DMS114 treated with DMSO at 0.1 percent for 48 hours (cell line): ENCODE results near the gene OPA3.

Experiments
- DNase-seq: peaks from one replicate; lab custom pipeline; 2025; ENCODE audit not compliant: unreplicated experiment; lab: John Stamatoyannopoulos, UW

OPA3 gene

GRCh38 chr19:45505996-45506245, 78.7 kb downstream of the OPA3 start:
- DNase-seq = no peak

DNA sequence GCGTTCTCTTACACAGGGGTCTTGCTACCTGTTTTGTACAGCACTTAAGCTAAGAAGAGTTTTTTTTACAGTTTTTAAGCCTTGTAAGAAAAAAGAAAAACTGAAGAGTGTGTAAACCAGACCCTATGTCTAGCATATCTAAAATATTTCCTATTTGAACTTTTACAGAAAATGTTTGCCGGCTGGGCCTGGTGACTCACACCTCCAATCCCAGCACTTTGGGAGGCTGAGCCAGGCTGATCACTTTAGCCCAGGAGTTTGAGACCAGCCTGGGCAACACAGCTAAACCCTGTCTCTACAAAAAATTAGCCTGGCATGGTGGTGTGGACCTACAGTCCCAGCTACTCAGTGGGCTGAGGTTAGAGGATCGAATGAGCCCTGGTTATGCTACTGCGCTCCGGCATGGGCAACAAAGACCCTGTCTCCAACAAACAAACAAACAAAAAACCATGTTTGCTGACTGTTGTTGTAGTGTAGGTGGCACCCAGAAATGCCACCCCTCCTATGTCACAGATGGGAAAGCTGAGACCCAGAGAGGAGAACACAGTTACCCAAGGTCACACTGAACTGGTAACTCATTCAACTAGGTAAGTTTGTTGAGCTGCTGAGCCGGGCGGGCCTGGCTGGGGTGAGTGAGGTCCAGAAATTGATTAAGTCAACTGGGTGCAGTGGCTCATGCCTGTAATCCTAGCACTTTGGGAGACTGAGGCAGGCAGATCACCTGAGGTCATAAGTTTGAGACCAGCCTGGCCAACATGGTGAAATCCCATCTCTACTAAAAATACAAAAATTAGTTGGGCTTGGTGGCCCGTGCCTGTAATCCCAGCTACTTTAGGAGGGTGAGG, 79.2 kb downstream of the OPA3 start:
- DNase-seq = no peak

GRCh38 chr19:45503909-45504308, 80.7 kb downstream of the OPA3 start:
- DNase-seq = no peak

- no peak for DNase-seq
Measured at GRCh38 chr19:45502111-45502510, 82.5 kb downstream of the OPA3 start.

DNA sequence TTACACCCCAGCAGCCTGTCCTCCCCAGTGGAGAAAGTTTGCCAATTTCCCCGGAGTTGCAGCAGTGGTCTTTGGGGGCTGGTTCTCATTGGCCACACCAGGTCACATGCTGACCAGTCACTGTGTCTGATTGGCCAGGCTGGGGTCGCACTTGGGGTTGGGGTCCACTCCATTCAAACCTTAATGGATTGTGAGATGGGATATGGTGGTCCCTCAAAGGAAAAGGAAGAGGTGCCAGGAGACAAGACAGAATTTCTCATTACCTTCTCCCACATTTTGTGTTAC, 82.9 kb downstream of the OPA3 start:
- DNase-seq = no peak

DNA sequence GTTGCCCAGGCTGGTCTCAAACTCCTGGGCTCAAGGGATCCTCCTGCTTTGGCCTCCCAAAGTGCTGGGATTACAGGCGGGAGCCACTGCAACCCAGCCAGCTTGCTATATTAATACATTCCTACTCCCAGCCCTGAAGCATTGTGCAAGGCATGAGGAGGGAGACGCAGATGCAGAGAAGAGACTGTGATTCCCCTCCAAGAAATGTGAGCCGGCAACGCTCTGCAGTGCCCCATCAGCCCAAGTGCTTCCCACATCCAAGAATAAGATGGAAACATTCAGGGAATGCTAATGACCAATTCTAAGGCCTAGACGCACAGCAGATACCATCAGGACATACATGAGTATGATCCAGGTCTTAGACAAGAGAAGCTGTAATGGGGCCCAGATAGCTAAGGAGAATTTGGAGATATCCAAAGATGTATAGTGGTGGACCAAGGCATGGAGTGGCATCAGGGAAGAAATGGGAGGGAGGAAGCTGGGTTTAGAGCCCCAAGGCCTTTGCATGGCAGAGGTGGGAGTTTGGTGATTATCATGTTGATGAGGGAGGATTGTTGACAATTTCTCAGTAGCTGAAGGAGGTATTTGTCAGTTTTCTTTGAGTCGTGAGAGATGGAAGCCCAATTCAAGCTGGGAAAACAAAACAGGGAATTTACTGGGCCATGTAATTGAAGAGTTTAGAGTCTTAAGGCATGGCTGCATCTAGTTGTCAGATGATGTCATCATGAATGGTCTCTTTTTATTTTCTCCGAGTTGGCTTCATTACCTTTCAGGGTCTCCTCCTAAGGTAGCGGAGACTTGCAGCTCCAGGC, 83.5 kb downstream of the OPA3 start:
- DNase-seq = no peak

- DNase-seq = no peak
Measured at GRCh38 chr19:45499196-45500180, 85.1 kb downstream of the OPA3 start.

DNA sequence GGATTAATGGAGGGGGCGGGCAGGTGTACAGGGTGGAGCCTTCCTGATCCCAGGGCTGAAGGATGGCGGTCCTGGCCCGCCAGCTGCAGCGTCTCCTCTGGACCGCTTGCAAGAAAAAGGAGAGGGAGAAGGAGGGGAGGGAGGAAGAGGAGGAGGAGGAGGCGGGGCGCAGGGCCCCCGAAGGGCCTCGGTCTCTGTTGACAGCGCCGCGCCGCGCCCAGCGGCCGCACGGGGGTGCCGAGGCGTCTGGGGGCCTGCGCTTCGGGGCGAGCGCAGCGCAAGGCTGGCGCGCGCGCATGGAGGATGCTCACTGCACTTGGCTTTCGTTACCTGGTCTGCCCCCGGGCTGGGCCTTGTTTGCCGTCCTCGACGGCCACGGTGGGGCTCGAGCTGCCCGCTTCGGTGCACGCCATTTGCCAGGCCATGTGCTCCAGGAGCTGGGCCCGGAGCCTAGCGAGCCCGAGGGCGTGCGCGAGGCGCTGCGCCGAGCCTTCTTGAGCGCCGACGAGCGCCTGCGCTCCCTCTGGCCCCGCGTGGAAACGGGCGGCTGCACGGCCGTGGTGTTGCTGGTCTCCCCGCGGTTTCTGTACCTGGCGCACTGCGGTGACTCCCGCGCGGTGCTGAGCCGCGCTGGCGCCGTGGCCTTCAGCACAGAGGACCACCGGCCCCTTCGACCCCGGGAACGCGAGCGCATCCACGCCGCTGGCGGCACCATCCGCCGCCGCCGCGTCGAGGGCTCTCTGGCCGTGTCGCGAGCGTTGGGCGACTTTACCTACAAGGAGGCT, 86.0 kb downstream of the OPA3 start, which contains the start of gene PPM1N:
Gene PPM1N (plus strand): TSS at position 33 of the 785 bp plus-strand sequence. CDS start 30 bp downstream, at position 63.
- no peak for DNase-seq

- DNase-seq = no peak
Measured at GRCh38 chr19:45497791-45498190, 86.8 kb downstream of the OPA3 start.

DNA sequence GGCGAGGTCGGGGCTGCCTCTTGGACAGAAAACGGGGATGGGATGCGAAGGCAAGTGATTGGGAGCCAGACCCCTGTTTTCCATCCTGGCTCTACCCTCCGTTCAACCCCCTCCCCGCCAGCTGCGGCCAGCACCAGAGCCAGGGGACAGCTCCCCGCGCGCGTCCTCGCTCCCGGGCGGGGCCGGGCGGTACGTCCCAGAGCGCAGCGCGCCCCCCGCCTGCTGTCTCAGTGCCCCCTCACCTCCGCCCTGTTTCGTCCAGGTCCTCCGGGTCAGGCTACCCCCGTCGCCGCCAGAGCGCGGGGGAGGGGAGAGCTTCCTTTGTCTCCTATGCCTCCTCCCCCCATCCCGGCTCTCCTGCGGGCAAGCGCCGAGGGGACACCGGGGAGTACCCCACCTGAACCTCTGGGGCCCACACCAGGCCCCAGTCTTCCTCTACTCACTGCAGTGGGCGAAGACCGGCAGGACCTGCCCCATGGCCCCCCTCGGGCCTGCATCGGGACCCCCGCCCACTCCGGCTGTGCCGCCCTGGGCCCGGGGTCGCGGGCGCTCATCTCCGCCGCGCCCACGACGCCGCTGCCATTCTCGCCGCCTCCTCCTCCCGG, 88.2 kb downstream of the OPA3 start:
- DNase-seq = no peak

DNA sequence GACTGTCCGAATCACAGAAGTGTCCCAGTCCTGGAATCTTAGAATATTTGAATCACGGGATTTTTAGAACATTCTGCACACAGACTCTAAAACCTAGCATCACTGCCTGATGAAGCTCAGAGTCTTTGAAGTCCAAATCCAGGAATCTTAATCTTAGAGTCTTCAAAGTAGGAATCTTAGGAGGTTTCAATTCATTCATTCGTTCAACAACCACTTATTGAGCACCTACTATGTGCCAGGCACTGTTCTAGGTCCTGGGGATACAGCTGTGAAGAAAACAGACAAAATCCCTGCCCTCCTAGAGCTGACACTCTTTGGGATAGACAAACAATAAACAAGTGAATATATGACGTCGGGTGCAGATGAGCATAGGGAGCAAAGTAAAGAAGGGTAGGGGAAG, 89.4 kb downstream of the OPA3 start:
- DNase-seq = no peak

- DNase-seq = no peak
Measured at GRCh38 chr19:45494261-45494916, 90.2 kb downstream of the OPA3 start.

DNA sequence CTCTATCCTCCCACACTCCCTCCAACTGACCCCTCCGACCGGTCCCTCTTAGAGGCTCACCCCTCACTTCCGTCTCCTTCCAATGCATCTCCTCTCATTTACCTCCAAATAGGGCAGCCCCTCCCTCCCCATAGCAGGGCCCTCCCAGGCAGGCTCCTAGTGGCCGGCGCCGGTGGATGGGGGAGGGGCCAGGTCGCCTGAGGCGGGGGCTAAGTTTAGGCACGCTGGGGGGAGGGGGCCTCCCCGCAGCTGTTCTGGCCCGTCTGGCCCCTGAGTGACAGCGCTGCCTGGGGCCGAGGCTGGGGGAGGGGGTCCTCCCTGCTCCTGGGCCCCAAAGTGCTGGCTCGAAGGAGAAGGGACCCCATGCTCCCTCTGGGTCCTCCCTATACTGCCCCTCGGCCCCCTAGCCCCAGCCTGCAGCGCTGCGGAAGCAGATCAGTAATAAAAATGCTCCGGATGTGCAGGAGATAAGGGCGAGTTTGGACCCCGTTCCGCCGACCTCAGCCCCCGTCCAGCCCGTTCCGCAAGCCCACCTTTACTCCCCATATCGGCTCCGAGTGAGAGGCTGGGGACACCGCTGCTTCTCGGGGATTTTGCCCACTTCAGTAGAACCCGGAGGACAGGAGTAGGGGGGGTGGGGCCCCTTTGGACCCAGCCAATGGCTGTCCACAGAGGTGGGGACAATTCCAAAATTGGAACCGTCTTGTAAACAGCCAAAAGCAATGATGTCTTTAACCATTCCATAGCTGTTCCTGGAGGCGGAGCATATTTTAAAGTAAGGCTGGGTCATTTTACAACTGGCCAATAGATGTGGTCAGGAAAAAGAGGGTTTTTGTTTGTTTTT, 91.8 kb downstream of the OPA3 start:
- DNase-seq = peak; percentile 64

- DNase-seq = no peak
Measured at GRCh38 chr19:45492137-45492626, 92.4 kb downstream of the OPA3 start.

GRCh38 chr19:45489216-45489855, 95.3 kb downstream of the OPA3 start:
- no peak for DNase-seq

DNA sequence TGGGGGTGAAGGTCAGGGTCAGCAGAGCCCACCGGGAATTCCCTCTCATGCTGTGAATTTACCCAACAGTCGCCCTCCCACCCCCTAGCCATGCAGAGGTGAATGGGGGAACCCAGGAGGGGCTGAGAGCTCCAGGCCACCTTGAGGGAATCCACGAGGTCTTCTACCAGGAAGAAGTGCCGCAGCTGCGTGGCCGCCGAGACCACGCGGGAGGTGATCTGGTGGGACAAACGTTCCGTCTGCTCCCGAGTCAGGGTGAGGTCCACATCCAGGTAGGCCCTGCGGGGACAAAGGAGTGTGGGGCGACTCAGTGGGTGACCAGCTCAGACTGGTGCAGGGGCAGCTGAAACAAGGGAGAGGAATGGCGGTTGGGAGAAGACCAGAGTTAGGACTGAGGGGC, 95.9 kb downstream of the OPA3 start:
- DNase-seq = no peak

- DNase-seq = peak; percentile 76
Measured at GRCh38 chr19:45485305-45486077, 99.1 kb downstream of the OPA3 start.
